OCI-LY7 (cell line): ENCODE data around the gene KIRREL3.

ENCODE experiments used
- CTCF ChIP-seq: fragments of 200-600 bp; sonication (generic); conservative IDR thresholded peaks from 2 replicates; pipeline ENCODE4 v1.5.1; 2014; ENCODE audit warnings: mild to moderate bottlenecking, antibody characterized with exemption, low read length, moderate library complexity, mixed read lengths
- EZH2phosphoT487 ChIP-seq: fragments of 200-600 bp; sonication (generic); IDR thresholded peaks from 2 replicates; pipeline ENCODE4 v1.6.1; 2018; ENCODE audit warnings: low read depth, borderline replicate concordance, mild to moderate bottlenecking, mixed run types, antibody characterized with exemption, low read length, moderate library complexity, mixed read lengths

- TF ChIP-seq CTCF, result no peak
- no peak for TF ChIP-seq EZH2phosphoT487
These were observed 539.5 kb downstream of the KIRREL3 start for GRCh38 chr11:126461096-126461440.
